ENCODE measurements around the gene TAPBPL.

DNA sequence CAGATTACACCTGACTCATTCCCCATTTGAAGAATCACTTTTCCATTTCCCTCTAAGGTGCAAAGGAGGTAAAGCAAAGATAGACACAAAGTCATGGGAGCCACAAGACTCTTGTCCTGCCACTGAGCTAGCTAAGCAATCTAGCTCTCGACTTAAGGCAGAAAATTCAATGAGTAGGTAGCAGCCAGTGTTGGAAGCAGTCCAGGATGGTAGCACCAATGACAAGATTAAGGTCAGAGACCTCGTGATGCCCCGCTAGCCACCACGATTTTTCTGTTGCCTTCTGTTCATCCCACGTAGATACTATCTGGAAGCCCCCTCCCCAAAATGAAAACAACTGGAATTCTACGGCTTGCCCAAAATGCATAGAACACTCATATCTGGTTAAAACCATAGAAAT, 17.2 kb downstream of the TAPBPL start:
- TF ChIP-seq, protein P1, sequence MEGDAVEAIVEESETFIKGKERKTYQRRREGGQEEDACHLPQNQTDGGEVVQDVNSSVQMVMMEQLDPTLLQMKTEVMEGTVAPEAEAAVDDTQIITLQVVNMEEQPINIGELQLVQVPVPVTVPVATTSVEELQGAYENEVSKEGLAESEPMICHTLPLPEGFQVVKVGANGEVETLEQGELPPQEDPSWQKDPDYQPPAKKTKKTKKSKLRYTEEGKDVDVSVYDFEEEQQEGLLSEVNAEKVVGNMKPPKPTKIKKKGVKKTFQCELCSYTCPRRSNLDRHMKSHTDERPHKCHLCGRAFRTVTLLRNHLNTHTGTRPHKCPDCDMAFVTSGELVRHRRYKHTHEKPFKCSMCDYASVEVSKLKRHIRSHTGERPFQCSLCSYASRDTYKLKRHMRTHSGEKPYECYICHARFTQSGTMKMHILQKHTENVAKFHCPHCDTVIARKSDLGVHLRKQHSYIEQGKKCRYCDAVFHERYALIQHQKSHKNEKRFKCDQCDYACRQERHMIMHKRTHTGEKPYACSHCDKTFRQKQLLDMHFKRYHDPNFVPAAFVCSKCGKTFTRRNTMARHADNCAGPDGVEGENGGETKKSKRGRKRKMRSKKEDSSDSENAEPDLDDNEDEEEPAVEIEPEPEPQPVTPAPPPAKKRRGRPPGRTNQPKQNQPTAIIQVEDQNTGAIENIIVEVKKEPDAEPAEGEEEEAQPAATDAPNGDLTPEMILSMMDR (IDR thresholded peaks at IDR 0.05; ENCODE audit: low read length): no peak
- no peak for TF ChIP-seq EZH2 (IDR thresholded peaks at IDR 0.05; ENCODE audit: borderline replicate concordance, low read length)

All from OCI-LY1 (cell line).